Measurements from ENCODE around the gene OAS2. TPM values are rescaled to one million over a fixed set of nuclear protein-coding genes. Genes with fewer than 3 reads are reported as not detected.
A peak's percentile ranks its signal among the peaks of the same experiment; 100 is the strongest.

Gene OAS2
- total and polyA plus RNA-seq, 9 of the 15 experiments (the other 6 are each of a cell fraction or from before 2014, with no cell fraction given): 0.13 to 0.85 TPM; not detected in 7

DNA sequence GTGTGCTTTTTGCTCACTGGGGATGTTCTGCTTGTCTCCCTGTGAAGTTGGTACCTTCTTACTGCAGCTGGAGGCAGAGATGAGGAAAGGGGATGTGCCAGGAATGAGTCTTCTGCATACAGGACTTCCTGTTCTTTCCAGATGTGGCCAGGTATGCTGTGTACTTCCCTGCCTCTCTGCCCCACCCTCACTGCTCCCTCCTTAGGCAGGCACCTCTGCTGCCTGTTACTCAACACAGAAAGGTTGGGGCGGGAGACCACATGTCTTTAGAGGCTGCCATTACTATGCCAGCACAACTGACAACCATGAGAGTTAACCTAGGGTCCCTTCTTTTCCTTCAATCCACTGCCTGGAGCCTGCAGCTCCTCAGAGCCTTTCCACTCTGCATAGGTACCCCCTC lies 42.1 kb upstream of the OAS2 start (continued):
- TF ChIP-seq SRSF1 (IDR thresholded peaks at IDR 0.05; ENCODE audit: low read depth, low read length) (no peak), ATF1 (CRISPR knock-in tag; IDR thresholded peaks at IDR 0.05) (no peak), ATF1 (tag; IDR thresholded peaks at IDR 0.05) (no peak), ZNF316 (IDR thresholded peaks at IDR 0.05) (no peak), NFE2 (IDR thresholded peaks at IDR 0.05; ENCODE audit: low read depth) (no peak), GTF2A2 (tag; IDR thresholded peaks at IDR 0.05) (no peak), PRMT5 (CRISPR knock-in tag; IDR thresholded peaks at IDR 0.05) (no peak)

DNA sequence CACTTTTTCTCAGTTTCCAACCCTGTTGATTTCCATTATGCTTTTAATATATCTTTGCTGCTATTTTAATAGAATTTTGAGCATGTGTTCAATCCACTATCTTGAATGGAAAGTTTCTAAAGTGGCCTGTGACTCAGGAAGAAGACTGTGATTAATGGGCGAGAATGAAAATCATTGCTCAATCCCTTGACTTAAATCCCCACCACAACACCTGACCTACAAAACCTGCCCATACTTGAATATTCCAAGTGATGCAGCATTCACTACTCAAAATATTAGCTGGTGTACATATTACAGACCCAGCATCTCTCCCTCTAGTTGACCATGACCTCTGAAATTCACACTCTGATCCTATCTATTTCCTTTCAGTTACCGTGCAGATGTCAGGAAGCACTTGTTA lies 41.4 kb upstream of the OAS2 start:
- H2AFZ ChIP-seq (ENCODE audit: low read depth, low read length): no peak overlapping the region
- no peak for DNase-seq (ENCODE audit: extremely low read depth in 1 of 4, low spot score in 3 of 4)
- no peak for FAIRE-seq
- no peaks in the 10 kb centered on the region for H3K79me2 ChIP-seq (ENCODE audit: control insufficient read depth, insufficient read depth, low read length)
- no peak for TF ChIP-seq FOXM1 (IDR thresholded peaks at IDR 0.05; ENCODE audit: low read depth)
- TF ChIP-seq FOXM1 (CRISPR knock-in tag; IDR thresholded peaks at IDR 0.05; ENCODE audit: low read depth): no peak
- TF ChIP-seq HDAC8 (tag; IDR thresholded peaks at IDR 0.05): no peak
- TF ChIP-seq CEBPG (CRISPR knock-in tag; IDR thresholded peaks at IDR 0.05): no peak
- peak in 1 of 2 experiments; percentile 48; a peak in 2 of 4 replicates for TF ChIP-seq CEBPG (tag; conservative IDR thresholded peaks at IDR 0.05 in 1 of 2, IDR thresholded peaks at IDR 0.05 in 1 of 2)
- ChIA-PET CTCF (ENCODE audit: low intra/inter-chr PET ratio) (no interaction called here), POLR2A (no interaction called here)
- intact Hi-C loops (cut with micrococcal nuclease): no loop called here
- H3K27me3 ChIP-seq (ENCODE audit: control insufficient read depth in 2 of 2, insufficient read depth in 2 of 2, low read length in 2 of 2): peaks cover 6 to 19% of the 10 kb centered on the region in 2 experiments; a peak in 4 of 5 replicates
- no peaks in the 10 kb centered on the region for H3K9me3 ChIP-seq (replicated peaks; ENCODE audit: control insufficient read depth, insufficient read depth, low read depth, low read length)
- no peak overlapping the region for H3K4me2 ChIP-seq (ENCODE audit: insufficient read depth, low read length)
- WGBS (ENCODE audit: insufficient coverage, low coverage, missing lambda C conversion rate): 3% methylated on average over 2 of the region's 2 CpGs
- H4K20me1 ChIP-seq (replicated peaks; ENCODE audit: control insufficient read depth, insufficient read depth, low read length): 0 out of 2 replicates have a peak, but pooled peaks cover 3% of the 10 kb centered on the region
- in situ Hi-C loops (cut with MboI): no loop called here
- no TSS peak for BruUV-seq (replicated peaks)
- ATAC-seq: no peak
- H3K4me3 ChIP-seq: no peak overlapping the region
- H3K4me1 ChIP-seq (replicated peaks in 1 of 2; ENCODE audit: control insufficient read depth in 2 of 2, insufficient read depth in 2 of 2, low read length in 2 of 2): peaks cover 4 to 7% of the 10 kb centered on the region in 2 experiments; a peak in 4 of 5 replicates
- no peak overlapping the region for H3K27ac ChIP-seq (ENCODE audit: extremely low read depth, low read depth, low read length)
- H3K9me1 ChIP-seq (ENCODE audit: control insufficient read depth, insufficient read depth, low read length): no peaks in the 10 kb centered on the region
- no peaks in the 10 kb centered on the region for H3K36me3 ChIP-seq (ENCODE audit: control insufficient read depth, insufficient read depth, low read length)
- no peak overlapping the region for H3K9ac ChIP-seq (ENCODE audit: insufficient read depth in 1 of 2, low read depth in 2 of 2, low read length in 2 of 2)
